IMR-90 (cell line): ENCODE data around the gene MGAT4A.

Experiments used
- BHLHE40 ChIP-seq: fragments of 150-350 bp; IDR thresholded peaks from 2 replicates; pipeline ENCODE4 v1.6.1; 2016; ENCODE audit warnings: mild to moderate bottlenecking, low read depth, low read length
- TF ChIP-seq, protein P1 (sequence below): conservative IDR thresholded peaks from 2 replicates; pipeline ENCODE4 v1.5.1; 2012; ENCODE audit warnings: mild to moderate bottlenecking, low read depth, low read length, improper control_type of control experiment

DNA sequence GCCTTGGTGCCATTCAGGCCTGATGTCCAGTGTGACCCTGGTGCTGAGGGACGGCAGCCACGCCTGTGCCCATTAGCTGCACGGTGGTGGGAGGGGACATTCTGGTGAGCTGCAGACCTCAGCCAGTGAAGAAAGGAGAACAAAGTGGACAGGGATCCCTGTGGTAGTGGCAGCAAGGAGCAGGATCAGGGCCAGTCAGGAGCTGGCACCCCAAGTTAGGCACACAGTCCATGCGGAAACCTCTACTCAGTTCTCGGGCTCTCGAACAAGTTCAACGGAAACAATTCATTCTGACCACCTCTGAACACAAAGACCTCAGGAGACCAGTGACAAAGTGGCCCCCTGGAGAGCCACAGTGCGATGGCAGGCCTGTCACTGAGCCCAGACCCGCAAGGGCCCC, 152.7 kb downstream of the MGAT4A start:
- TF ChIP-seq BHLHE40: no peak
- TF ChIP-seq, protein P1, sequence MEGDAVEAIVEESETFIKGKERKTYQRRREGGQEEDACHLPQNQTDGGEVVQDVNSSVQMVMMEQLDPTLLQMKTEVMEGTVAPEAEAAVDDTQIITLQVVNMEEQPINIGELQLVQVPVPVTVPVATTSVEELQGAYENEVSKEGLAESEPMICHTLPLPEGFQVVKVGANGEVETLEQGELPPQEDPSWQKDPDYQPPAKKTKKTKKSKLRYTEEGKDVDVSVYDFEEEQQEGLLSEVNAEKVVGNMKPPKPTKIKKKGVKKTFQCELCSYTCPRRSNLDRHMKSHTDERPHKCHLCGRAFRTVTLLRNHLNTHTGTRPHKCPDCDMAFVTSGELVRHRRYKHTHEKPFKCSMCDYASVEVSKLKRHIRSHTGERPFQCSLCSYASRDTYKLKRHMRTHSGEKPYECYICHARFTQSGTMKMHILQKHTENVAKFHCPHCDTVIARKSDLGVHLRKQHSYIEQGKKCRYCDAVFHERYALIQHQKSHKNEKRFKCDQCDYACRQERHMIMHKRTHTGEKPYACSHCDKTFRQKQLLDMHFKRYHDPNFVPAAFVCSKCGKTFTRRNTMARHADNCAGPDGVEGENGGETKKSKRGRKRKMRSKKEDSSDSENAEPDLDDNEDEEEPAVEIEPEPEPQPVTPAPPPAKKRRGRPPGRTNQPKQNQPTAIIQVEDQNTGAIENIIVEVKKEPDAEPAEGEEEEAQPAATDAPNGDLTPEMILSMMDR: no peak
